Activated CD8-positive, alpha-beta memory T cell treated with anti-CD3 and anti-CD28 coated beads, Interleukin-2, amount 50 U/mL, for 1 hour (primary cell): Measurements from ENCODE around the gene LPP.

Experiments
- DNase-seq: peaks from one replicate; pipeline ENCODE4 v3.0.0-alpha.2; 2020; ENCODE audit errors: extremely low read depth

The LPP gene

DNA sequence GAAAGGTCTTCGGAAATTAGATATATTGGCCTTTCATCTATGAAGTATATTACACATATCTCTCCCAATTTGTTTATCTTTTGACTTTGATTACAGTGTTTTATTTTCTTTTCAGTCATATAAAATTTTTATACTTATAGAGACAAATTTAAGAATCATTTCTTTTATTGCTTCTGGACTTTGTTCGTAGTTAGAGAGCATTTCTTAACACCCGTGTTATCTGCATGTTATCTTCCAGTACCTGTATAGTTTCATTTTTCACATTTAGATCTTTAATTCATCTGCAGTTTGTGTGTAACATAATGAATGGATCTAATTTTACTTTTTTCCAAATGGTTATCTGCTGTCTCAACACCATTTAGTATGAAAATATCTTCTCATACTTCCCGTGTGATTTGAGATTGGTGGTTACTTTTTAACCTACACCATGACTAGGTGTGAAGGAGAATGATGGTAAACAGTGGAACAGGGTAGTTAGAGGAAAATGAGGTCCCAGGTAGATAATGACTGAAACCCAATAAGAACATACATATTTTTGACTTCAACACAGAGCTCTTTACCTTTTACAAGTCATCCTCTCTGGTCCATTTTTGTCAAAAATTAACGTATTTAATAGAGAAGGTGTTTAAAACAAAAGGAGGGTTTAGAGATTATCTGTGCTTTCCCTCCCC, 99.3 kb downstream of the LPP start:
- DNase-seq: no peak

DNA sequence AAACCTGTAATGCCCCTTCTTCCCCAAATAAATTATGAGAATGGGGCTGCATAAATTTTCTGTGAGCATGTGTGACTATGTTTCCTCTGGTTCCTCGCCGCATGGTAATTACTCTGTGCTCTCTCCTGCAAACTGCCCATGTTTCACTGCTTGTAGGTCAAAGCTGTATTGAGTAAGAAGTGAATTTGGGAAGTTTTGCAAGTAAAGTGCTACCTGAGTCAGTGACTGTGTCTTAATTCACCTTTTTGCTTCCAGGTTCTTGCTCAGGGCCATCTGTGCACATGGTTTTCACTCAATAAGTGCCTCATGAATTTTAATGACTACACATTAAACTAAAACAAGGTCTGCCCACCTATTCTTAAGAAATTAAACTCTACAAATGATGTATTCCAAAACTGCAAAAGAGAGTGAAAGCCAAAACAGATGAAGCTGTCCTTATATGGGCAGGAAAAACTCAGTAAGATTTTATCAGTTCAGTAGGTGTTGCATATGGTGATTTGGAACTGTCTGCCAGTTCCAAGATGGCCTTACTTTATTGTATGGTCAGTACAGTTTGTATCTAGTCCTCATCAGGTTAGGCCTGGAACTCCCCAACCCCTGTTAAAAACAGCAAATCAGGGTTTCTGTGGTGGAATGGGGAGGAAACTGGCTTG, 100.0 kb downstream of the LPP start:
- no peak for DNase-seq

GRCh38 chr3:188254520-188255070, 100.6 kb downstream of the LPP start:
- no peak for DNase-seq

DNA sequence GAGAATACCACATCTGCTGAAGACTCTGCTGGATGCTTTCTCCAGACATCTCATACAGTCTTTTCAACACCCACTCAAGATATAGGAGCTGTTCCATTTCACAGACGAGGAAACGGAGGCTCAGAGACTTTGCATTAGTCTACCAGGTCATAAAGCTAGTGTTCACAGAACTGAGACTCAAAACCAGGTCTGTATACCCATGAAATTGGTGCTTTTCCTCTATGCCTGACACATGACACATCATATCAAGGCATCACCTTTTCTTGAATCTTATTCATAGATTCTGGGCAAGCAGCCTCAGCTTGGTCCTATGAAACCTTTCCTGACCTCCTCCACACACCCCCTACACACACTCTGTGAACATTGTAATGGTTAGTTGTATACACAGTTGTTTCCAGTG, 101.2 kb downstream of the LPP start:
- DNase-seq: no peak

- DNase-seq: no peak
These were observed 102.8 kb downstream of the LPP start for GRCh38 chr3:188256758-188257157.

DNA sequence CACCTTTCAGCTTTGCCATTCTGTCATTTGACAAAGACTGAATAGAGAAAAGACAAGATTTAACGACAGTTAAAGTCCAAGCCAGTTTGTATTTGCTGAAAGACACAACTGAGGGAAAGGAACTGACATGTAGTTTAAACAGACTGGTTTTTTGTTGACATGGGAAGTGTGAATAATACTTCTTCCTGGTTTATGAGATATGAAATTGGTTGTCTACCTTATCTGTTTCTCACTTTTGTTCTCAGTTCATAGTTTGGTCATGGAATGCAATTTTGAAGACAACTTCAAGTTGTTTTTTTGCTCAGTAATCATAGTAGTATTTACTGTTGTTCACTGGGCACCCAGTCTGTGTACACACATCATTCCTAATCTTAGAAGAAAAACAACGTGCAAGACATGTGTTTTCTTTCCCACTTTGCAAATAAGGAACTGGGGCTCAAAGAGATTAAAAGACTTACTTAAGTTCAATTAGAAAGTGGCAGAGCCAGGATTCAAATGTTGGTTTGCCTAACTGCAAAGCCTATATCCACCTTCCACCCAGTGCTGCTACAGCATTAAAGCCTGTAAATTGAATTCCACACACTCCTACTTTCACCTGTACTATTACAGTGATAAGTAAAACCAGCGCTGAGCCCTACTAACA, 103.5 kb downstream of the LPP start:
- DNase-seq: no peak

DNA sequence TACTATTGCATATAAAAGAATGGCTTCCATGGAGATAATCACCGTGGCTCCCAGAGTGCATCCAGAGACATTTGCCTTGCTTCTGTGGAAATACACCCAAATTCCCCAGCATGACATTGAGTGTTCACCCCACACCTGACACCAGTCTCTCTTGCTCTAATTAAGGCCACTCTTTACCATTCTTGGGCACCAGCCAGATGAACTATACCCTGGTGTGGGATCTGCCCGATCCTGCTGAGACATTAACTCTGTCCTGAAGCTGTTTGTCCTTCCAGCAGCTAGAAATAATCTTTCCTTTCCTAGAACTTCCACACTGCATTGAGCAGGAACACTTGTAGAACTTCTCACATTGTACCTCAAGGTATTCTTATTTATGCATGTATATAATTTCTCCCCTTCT, 105.2 kb downstream of the LPP start:
- no peak for DNase-seq

- no peak for DNase-seq
These were observed 105.6 kb downstream of the LPP start for GRCh38 chr3:188259596-188259995.

DNA sequence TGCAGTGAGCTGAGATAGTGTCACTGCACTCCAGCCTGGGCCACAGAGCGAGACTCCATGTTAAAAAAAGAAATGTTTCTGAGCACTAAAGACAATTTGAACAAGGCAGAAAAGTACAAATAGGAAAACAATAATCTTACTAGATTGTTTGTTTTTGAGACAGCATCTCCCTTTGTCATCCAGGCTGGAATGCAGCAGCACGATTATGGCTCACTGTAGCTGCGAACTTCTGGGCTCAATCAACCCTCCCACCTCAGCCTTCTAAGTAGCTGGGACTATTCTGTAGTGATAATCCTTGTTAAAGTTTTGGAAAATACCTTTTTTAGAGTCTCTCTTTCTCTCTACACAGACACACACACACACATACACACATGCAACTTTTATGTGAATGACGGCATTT, 107.1 kb downstream of the LPP start:
- no peak for DNase-seq

GRCh38 chr3:188262488-188262887, 108.5 kb downstream of the LPP start:
- DNase-seq: no peak

DNA sequence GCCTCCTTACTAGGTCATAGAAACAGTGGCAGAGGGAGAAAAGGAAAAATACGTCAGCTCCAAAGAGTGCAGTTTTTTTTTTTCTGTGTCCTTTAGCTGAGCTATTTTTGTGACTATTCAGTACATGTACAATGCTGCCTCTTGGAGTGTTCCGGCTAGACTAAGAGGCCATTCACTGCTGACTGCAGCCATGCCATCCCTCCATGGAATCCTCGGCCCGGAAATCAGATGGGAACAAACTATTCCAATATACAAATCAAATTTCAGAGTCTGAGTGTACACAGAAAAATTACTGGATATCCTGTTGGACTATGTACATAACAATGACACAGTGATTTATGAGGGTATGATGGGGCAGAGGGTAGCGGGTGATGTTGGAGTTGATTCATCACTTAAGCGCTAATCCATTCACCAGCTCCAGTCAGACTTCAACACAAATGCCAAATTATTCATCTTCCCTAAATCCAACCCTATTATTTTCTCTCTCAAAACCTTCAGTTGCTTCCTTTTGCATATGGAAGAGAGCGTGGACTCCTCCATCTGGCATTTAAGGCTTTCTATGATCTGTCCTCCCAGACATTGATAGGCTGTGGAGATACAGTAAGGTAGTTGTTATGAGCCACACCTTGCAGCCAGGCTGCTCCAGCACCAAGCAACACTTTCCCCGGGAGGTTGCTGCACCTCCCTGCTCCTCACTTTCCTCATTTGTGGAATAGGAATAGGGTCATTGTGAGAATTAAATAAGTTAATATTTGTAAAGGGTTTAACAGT, 109.1 kb downstream of the LPP start:
- DNase-seq: no peak

DNA sequence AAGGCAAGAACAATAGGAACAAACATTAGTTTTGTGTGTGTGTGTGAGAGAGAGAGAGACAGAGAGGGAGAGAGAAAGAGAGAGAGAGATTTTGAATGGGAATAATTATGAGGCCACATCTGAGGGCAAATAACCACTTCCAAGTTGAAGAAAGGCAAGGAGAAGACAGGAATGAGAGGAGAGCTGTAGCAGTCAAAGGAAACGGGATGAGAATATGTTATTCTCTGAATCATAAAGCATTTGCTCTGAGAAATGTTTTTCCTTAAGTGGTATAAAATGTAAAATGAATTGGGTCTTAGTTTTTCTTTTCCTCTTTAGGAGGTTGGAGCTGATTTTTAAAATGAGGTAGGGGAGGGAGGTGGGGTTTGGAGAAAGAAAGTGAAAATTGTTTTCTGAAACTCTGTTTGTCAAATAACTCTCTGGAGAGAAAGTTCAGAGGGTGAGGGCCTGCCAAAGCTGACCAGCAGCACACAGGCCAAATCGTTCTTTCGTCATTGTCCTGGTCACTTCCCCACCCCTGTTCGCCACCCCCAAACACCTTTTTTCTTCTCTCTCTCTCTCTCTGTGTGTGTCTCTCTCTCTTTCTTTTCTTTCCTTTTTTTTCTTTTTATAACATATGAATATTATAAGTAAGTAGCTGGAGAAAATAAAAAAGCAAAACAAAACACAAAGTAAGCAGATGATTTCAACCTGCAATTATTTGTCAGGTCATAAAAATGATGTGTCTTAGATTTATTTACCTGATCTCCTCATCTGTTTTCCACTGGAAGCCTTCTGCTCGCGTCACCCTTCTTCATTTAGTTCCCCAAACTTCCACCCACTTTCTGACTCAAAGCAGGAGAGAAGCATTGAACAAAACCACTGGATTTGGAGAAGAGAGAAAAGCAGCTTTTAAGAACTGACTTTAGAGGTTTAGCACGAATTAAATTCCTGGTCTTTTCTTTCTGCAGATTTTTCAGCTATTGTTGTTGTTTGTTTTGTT, 110.6 kb downstream of the LPP start:
- no peak for DNase-seq

- no peak for DNase-seq
These were observed 112.8 kb downstream of the LPP start for GRCh38 chr3:188266562-188267274.

DNA sequence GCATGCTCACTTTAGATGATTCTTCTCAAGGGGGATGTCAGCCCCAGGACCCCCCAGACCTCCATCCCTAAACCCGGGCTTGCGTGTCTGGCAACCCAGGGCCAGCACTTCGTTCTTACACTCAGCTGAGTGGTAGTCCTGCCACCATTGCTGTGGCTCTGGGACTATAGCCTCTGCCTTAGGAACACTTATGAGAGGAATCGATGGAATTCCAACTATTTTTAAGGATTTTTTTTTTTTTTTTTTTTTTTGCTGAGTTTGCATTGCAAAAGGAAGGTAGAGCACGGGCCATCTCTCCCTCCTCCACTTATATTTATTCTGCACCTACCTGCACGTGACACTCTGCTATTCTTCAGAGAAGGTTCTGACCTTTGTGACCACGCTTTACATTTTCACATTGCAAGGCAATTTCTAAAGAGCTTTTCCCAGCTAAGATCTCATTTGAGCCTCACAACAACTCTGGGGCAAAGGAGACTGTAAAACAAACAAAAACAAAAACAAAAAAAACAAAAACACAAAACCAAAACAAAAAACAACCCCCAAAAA, 113.9 kb downstream of the LPP start:
- DNase-seq: no peak

DNA sequence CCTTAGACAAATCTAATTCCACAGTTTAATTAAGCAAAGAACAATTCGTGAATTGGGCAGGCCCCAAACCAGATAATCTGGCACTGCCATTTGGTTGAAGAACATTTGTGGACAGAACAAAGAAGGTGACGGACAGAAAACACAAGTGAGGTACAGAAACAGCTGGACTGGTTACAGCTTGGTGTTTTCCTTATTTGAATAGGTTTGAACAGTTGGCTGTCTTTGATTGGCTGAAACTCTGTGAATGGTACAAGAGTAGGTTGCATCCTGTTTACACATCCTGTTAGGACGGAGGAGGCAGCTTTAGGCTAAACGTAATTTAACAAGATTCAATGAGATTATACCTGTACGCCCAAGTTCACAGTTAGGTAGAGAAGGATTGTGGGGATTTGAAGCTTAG, 114.4 kb downstream of the LPP start:
- no peak for DNase-seq

DNA sequence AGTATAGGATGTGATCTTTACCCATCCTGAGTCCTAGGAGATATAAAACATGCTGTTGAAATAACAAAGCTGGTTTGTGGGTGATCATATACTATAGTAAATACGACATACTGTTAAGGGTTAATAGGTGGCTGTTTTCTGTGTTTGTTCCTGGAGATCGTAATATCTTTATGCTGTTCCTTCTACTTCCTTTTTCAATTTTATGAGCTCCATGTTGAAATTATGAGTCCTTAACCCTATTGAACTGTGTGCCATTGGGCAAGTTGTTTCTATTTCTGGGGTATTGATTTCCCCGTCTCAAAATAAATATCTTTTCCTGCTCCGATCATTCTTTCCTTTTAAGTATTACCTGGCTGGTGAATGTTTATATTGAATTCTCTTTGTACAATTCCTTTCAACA, 115.1 kb downstream of the LPP start:
- no peak for DNase-seq

GRCh38 chr3:188270423-188270972, 116.5 kb downstream of the LPP start:
- DNase-seq: no peak

DNA sequence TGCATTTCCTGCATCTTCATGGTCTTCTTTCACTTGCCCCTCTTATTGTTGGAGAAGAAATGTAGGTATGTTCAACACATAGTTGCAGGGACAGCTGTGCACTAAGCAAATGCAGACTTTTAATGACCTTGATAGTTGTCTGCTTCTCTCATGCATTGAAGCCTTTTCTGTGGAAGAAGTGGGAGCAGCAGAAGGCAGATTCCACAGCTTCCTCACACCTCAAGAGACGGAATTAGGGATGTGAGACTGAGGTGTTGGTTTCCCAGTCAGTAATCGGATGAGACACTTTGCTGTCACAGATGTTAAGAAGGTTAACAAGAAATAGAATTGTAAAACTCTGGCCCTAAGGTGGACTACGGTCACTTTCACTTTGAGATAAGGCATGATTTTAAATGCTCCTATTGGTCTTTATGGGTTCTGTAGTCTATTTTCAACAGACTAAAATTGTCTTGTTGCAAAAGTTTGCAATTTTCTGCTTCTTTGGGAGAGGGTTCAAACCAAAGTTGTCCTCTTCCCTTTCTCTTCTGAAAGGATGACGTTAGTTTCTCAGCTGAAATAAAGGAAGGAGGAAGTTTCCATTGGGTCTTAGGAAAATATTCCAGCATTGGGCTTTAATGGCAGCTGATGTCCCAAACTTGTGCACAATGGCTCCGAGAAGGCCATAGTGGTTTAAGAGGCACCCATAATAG, 117.4 kb downstream of the LPP start:
- DNase-seq: no peak
